Tibial nerve (tissue), 3 donors: ENCODE data around the gene ATRNL1.

Experiments used
- POLR2A ChIP-seq, 2 donors: fragments of 450-650 bp; IDR thresholded peaks; one replicate each; pipeline ENCODE4 v1.6.1; 2017; ENCODE audit warnings: antibody characterized with exemption in 2 of 2, mild to moderate bottlenecking in 2 of 2, moderate library complexity in 2 of 2
- TF ChIP-seq, protein P1 (sequence below), 5 experiments: fragments of 200-600 bp in 3 of 5; fragments of 450-650 bp in 2 of 5; sonication (generic) in 3 of 5; IDR thresholded peaks; one replicate each; pipeline ENCODE4 v1.5.1; 2016 to 2019; ENCODE audit warnings: antibody characterized with exemption in 5 of 5, mild to moderate bottlenecking in 3 of 5, moderate library complexity in 2 of 5

GRCh38 chr10:115163129-115163528 lies 70.0 kb downstream of the ATRNL1 start:
- TF ChIP-seq, protein P1, sequence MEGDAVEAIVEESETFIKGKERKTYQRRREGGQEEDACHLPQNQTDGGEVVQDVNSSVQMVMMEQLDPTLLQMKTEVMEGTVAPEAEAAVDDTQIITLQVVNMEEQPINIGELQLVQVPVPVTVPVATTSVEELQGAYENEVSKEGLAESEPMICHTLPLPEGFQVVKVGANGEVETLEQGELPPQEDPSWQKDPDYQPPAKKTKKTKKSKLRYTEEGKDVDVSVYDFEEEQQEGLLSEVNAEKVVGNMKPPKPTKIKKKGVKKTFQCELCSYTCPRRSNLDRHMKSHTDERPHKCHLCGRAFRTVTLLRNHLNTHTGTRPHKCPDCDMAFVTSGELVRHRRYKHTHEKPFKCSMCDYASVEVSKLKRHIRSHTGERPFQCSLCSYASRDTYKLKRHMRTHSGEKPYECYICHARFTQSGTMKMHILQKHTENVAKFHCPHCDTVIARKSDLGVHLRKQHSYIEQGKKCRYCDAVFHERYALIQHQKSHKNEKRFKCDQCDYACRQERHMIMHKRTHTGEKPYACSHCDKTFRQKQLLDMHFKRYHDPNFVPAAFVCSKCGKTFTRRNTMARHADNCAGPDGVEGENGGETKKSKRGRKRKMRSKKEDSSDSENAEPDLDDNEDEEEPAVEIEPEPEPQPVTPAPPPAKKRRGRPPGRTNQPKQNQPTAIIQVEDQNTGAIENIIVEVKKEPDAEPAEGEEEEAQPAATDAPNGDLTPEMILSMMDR (IDR thresholded peaks at IDR 0.05) = no peak
- TF ChIP-seq POLR2A (IDR thresholded peaks at IDR 0.05) = no peak
